ENCODE data around the gene CHADL.
"Not testable (repeated sequence)": the region's sequence is repeated elsewhere in the genome, so short reads cannot be mapped to it uniquely, and the experiment has no call there.

The CHADL gene, protein sequence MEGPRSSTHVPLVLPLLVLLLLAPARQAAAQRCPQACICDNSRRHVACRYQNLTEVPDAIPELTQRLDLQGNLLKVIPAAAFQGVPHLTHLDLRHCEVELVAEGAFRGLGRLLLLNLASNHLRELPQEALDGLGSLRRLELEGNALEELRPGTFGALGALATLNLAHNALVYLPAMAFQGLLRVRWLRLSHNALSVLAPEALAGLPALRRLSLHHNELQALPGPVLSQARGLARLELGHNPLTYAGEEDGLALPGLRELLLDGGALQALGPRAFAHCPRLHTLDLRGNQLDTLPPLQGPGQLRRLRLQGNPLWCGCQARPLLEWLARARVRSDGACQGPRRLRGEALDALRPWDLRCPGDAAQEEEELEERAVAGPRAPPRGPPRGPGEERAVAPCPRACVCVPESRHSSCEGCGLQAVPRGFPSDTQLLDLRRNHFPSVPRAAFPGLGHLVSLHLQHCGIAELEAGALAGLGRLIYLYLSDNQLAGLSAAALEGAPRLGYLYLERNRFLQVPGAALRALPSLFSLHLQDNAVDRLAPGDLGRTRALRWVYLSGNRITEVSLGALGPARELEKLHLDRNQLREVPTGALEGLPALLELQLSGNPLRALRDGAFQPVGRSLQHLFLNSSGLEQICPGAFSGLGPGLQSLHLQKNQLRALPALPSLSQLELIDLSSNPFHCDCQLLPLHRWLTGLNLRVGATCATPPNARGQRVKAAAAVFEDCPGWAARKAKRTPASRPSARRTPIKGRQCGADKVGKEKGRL

DNA sequence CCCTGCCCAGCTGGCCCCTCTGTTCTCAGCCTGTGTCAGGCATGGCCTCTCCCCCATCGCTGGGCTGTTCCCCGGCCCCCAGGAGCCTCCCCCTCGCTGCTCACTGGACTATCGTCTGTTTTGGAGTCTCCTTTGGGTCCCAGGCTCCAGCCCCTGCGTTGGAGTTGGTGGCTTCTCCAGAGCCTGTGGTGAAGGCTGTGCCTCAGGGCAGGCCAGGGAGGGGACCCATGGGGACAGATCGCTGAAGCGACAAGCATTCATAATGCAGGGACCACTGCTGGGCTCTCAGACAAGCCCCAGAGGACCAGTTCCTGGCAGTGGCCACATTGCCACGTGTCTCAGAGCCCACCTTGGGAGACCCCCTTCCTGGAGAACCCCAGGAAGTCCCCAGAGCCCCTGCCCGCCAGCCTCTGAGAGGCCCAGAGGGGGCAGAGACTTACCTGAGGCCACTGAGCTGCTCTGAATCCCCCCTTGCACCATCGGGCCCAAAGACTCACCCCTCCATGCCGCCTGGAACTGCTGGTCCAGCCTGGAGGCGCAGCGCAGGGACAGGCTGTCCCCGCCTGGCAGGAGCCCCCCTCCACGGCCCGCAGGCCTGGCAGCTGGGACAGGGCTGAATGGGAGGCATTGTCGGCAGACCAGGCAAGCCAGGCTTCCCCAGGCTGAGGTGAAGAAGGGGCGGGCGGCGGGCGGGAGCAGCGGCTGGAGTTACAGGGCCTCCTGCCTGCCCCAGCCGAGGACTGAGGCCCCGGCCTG is at the start of gene CHADL:
TSS of gene CHADL (minus strand) at position 555 of the 756 bp plus-strand sequence. CDS start at position 505, 50 bp downstream.
- DNase-seq: peak; percentile 93 to 98

DNA sequence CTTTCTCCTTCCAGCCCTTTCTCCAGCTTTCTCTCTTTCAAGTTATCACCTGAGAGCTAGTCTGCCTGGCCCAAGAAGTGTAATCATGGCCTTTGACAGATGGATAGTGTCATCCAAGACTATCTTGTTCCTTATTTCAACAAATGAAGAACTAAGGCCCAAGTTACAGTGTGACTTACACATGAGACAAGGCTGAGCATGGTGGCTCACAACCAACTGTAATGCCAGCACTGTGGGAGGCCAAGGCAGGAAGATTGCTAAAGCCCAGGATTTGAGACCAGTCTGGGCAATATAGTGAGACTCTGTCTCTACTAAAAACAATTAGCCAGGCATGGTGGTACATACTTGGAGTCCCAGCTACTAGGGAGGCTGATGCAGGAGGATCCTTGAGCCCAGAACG is 48.9 kb upstream of the CHADL start:
- no peak for DNase-seq

DNA sequence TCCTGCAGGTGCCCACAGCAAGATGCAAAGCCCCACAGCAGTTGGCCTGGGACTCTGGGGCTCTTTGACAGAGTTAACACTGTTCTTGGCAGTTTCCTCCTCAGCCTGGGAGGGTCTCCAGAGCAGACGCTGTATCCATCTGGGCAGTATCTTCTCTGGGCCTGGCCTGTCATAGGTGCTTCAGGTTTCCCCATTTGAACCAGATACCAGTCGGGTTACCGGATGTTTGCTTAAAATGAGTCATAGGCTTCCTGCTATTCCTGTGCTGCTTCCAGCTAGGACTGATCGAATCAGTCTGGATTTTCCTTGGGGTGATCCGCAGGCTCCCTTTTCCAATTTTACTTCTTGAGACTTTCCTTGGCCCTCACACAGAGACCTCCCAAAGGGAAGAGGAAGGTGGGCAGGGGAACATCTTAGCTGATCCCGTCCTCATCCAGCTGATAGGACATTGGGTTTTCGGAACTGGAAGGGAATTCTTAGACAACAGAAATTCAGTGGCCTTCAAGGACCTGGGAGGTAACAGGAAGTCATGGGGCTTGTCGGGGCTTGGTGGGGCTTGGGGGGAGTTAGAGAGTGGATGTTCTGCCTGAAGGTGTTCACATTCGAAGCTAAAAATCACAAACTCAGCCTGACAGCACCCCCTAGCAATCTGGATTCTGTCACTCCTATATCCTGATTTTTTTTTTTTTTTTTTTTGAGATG is 47.7 kb upstream of the CHADL start:
- no peak for DNase-seq

DNA sequence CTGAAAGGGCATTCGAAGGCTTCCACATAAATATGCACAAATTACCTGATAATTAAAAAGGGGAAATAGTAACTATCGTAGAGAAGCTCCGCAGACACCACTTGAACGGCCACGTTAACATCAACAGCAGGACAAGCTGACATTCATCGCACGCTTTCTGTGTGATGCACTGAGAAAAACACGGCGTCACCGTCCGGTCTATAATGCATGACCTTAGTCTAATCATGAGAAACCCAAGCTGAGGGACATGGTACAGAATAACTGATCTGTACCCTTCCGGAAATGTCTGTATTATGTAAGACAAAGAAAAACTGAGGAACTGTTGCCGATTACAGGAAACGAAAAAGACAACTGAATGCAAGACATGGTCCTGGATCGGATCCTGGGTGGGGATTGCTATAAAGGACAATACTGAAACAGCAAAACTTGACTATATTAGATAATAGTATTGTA is 45.9 kb upstream of the CHADL start:
- DNase-seq: no peak

DNA sequence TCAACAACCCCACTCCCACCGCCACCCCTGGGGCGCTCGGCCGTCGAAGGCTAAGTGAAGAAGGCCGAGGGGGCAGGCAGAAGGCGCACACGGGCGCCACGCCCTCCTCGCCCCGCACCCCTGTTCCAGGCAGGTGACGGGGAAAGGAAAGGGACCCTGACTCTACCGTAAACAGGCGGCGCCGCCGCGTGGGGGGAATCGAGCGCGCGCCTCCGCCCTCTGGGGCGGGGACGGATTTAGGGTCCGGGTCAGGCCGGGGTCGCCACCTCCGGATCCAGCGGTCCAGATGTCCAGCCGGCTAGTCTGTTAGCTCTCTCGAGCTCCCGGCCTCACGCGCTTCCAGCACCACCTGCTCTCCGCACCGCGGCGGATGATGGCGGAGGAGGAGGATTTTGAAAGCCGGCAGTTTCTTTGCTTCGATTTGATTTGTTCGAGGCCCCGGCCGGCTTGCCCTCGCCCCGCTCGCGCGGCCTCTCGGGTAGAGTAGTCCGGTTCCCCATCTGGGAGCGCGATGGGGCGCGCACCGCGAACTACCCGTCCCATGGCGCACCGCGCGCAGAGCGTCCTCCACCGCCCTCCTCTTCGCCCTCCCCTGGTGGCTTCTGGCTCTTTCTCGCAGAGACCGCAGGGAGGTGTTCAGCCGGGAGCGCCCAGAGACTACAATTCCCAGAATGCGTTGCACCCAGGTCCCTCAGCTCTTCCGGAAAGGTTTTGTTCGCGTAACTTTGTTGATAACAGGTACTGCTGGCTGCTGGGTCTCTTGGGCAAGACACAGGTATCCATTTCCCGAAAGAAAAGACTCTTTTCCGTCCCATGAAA is 45.3 kb upstream of the CHADL start, which contains the start of gene RANGAP1:
TSS of gene RANGAP1 (minus strand) at position 368 of the 819 bp plus-strand sequence. CDS start 5,143 bp downstream, outside the sequence.
- DNase-seq: peak; percentile 98

DNA sequence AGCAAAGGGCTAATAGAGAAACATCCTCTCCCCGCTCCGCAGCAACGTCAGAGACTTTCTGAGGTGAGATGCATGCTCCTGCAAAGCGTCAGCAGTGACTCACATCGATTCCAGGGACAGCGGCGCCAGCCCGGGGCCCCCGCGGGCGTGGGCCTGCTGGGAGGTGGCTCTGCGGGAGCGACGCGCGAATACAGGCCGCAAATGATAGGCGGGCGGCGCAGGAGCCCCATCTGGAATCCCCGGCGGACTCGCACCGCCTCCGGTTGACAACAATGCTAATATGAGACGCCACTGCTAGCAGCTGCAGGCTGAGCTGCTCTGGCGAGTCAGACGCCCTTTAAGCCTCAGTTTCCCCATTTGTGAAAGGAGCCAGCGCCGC is 44.7 kb upstream of the CHADL start:
- no peak for DNase-seq

DNA sequence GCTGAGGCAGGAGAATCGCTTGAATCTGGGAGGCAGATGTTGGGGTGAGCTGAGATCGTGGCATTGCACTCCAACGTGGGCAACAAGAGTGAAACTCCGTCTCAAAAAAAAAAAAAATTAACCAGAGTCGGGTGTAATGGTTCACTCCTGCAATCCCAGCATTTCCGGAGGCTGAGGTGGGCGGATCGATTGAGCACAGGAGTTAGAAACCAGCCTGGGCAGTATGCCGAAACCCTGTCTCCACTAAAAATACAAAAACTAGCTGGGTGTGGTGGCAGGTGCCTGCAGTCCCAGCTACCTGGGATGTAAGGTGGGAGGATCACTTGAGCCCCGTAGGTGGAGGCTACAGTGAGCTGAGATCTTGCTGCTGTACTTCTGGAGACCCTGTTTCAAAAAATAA is 43.7 kb upstream of the CHADL start:
- no peak for DNase-seq

DNA sequence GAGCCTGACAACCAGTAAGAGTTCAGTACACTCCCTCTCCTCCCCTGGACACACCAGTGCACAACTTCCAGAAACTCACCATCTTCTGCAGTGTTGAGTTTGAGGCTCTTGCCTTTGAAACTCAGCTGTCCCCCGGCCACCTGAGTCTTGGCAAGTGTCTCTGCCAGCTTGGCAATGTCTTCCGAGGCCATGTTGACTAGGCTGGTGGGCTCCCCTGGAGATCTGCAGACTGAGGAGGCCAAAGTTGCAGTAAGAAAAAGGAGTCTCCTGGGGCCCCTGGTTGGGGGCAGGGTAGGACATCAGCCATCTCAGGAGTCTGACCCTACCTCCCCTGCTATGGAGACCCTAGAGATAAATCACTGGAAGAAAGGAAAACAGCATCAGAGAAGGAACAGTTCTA is 40.1 kb upstream of the CHADL start:
- no peak for DNase-seq

DNA sequence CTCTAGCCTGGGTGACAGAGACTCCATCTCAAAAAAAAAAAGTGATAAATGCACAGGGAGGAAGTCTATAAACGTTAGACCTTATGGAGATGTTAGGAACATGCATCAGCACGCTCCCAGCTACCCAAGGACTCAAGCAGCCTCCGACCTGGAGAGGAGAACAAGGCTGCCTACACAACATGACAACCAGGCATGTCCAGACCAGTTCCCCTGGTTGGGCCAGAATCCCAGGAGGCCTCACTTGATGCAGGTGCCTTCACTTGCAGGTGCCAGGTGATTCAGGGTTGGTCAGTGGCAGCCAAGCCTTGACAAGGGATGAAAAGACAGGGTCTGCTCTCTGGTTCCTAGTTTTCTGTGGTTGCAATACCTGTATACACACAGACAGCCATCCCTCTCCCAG is 39.3 kb upstream of the CHADL start:
- no peak for DNase-seq

DNA sequence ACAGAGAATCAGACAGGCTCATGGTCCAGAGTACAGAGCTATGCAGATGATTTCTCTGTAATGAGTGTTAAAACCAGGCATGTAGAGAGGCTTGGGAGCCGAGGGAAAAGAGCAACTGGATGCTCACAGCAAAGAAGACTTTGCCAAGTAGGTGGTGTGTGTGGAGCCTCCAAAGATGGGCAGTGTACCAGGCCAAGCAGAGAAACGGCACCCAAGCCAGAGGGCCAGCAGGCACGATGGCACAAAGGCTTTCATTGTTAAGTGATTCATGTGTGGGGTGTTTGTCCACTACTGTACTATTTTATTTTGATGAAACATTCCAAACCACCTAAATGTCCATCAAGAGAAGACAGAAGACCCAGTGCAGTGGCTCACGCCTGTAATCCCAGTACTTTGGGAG is 34.1 kb upstream of the CHADL start:
- peak; percentile 45 to 69 for DNase-seq

DNA sequence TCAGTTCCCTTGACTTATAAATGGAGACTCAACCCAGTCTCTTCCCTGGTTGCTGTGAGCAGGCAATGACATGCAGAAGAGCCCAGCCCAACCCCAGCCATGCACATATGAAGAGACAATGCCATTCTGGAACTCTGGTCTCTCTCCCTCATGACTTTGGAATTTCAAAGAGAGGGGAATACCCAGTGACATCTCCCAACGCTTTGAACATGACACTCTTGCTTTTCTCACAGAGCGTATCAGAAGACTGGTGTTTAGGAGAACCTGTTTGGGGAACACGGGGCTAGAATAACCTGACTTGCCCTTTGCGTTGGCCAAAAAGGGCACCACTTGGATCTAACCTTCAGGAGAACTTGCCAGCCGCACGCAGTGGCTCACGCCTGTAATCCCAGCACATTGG is 32.4 kb upstream of the CHADL start:
- no peak for DNase-seq

DNA sequence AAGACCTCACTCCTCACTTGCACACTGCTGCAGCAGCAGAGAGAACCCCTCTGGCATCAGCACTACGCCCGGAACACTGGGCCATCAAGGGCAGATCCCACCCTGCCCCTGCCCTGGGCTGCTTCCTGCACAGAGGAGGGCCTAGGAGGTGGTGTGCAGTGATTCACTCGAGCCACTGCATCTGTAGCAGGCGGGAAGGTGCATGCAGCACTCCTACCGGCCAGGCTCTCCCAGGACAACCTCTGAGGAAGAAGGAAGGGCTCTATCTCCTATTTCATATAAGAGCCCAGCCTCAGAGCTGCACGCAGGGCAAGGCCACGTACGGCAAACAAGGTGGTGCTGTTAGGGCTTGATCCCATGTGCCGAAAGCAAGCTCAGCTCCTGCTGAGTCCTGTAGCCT is 31.1 kb upstream of the CHADL start:
- no peak for DNase-seq

DNA sequence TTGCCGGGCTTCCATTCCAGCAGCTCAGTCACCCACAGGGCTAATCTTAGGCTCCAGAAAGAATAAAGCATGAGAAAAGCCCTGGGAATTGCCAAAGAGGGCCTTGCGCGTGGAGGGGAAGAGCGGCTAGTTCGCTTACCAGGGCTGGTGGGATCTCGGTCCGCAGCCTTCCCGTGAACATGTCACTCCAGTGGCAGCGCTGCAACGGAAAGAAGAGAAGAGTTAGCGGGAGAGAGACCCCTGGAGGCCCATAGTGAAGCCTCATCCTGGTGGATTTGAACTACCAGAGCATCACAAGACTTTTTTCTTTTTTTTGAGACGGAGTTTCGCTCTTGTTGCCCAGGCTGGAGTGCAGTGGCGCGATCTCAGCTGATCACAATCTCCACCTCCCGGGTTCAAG is 27.2 kb upstream of the CHADL start:
- DNase-seq: no peak

DNA sequence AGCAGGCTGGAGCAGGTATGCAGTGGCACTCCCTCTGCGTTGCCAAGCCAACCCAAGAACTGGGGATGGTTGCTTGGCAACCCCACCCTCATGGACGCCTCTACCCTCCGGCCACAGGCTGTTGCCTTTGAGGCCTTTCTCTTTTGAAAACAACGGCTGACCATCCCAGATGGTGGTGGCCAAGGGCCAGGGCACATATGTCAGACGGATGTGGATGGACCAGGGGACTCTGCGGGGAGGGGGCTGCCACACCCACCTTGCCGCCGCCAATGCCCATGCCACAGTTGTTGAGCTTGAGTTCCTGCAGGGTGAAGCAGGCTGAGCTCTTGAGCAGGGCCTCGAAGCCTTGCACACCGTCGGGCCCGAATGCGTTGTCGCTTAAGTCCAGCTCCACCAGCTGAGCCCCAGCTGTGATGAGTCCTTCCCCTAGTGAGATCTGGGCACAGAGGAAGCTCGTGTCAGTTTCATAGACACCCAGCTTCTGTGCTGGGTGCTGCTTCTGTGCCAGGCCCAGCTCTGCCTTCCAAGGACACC is 23.7 kb upstream of the CHADL start:
- DNase-seq: peak; percentile 83 to 89

DNA sequence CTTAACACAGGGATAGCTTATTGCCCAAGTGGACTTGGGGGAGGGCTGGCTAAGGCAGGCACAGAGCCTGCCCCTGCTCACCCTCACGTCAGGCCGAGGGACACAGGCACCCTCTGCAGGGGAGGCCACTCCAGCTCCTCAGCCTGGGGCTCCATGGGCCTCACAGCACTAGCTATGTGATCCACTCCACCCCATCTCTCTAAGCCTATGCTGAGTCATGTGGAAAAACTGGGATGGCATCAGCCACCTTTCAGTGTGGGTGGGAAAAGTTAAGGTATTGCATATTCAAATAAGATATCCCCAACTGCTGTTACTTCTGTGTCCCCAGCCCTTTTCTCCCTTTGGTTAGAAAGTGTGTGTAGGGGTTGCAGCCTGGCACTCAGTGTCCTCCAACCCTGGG is 23.0 kb upstream of the CHADL start:
- DNase-seq: no peak

DNA sequence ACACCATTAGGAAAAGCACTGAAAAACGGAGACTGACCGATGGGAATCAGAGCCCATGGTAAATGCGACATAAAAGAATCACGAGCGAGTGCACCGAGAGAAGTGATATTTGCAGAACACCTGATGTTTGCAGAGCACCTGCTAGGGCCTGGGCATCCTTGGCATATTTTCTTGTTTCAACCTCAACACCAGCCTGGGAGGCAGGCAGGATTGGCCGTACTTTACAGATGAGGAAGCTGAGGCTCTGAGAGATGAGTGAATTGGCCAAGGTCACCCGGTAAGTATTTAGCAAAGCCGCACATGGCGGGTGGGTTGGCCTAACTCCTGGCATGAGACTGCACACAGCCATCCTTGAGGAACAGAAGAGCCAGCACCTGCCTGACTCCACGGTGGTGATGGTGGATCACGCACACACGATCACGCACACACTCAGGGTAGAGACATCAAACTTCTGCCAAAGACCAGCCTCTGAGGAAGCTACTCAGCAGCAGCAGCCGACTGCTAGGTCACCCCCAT is 21.6 kb upstream of the CHADL start:
- no peak for DNase-seq

DNA sequence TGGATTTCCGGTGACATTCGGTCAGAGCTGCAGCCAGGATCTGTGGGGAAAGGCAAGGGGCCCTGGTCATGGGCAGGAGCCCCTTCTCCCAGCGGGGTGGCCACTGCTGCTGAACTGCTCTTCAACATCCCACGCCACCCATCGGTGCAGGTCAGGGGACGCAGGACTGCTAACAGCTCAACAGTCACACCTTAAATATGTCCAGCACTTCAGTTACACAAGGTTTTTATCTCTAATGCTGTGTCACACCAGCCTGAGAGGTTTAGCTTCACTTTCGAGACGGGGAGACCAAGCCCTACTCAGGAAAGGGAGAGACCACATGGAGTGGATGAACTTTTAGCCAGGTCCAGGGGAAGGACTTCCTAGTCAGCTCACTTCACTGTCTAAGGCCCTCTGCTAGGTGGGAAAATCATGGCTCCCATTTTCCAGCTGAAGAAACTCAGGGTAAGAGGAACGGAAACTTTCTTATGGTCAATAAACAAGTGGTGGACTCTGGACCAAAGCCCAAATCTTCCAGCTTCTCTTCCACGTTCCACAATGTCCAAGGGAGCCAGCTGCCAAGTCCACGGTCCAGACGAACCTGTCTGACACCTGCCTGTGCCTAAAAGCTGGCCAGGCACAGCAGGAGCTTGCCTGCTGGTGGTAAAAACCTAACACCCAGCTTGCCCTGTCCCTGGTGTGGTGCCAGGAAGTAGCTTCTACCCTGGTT is 21.0 kb upstream of the CHADL start:
- DNase-seq: no peak

DNA sequence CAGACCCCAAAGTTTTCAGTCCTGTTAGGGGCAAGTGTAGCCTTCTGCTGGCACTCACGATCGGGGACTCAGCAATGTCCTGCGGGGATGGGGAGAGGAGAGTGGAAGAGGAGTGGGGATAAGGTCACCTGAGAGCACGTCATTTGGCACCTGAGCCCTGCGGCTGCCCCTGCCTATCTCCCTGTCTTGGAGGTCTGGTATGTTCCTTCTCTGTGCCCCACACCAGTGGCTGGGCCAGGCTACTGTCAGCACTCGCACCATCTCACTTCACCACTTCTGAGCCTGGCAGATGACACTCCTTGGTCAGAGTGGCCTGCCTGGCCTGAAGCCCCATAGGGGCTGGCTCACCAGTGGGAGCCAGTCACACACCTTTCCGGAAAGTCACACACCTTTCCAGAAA is 20.1 kb upstream of the CHADL start:
- no peak for DNase-seq

DNA sequence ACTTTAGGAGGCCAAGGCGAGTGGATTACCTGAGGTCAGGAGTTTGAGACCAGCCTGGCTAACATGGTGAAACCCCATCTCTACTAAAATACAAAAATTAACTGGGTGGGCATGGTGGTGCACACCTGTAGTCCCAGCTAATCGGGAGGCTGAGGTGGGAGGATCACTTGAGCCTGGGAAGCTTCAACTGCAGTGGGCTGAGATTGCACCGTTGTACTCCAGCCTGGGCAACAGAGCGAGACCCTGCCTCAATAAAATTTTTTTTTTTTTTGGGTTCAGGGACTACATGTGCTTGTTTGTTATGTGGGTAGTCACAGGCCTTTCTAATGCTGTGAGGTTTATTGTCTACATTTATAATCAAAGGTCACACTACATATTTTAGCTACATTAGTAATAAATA is 19.0 kb upstream of the CHADL start:
- not testable (repeated sequence) for DNase-seq

DNA sequence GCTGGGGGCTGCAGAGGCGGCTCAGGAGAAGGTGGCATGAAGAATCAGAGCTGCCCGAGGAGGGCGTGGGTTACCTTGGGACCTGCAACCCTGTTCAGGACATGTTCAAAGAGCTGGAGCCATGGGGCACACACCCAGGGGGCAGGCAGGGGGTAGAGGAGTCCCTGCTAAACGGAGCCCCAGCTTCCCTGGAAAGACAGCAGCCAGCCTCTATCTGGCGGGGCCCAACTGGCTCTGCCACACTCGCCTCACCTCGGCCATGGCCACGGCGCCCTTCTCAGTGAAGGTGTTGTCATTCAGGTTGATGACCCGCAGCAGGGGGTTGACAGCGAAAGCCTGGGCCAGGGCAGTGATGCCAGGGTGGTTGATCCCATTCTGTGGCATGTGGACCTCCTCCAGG is 17.0 kb upstream of the CHADL start:
- no peak for DNase-seq
